Left lung (tissue), 10 donors: ENCODE data around the gene CCDC74B. TPM values are rescaled to one million over a fixed set of nuclear protein-coding genes. Genes with fewer than 3 reads are reported as not detected.
"Not testable (repeated sequence)": the region's sequence is repeated elsewhere in the genome, so short reads cannot be mapped to it uniquely, and the experiment has no call there.

Source experiments
- ATAC-seq: fragments of 200-7000 bp; cut with Tn5 transposase; one replicate; pipeline ENCODE4 v1.9.1; 2020; ENCODE audit warnings: moderate library complexity
- DNase-seq, 4 donors: peaks; one replicate each; pipeline ENCODE4 v3.0.0-alpha.2; 2013 to 2020
- H3K27ac ChIP-seq, 2 donors: fragments of 200-600 bp; sonication (generic) in 1 of 2; one replicate each; pipeline versions ENCODE4 v1.5.0 to v1.8.0; 2020 to 2021
- H3K27me3 ChIP-seq, 2 donors: fragments of 200-600 bp; sonication (generic) in 1 of 2; one replicate each; pipeline versions ENCODE4 v1.5.0 to v1.8.0; 2020 to 2021
- H3K36me3 ChIP-seq, 2 donors: fragments of 200-600 bp; sonication (generic) in 1 of 2; one replicate each; pipeline versions ENCODE4 v1.5.0 to v1.8.0; 2020 to 2021
- H3K4me1 ChIP-seq, 2 donors: fragments of 200-600 bp; one replicate each; pipeline ENCODE4 v1.8.0; 2021
- H3K4me3 ChIP-seq, 2 donors: fragments of 200-600 bp; sonication (generic) in 1 of 2; one replicate each; pipeline versions ENCODE4 v1.5.0 to v1.8.0; 2020 to 2021; ENCODE audit warnings: mild to moderate bottlenecking in 1 of 2
- H3K9me3 ChIP-seq, 2 donors: fragments of 200-600 bp; sonication (generic) in 1 of 2; one replicate each; pipeline versions ENCODE4 v1.5.0 to v1.8.0; 2020 to 2021
- CTCF ChIP-seq, 2 donors: fragments of 200-600 bp; sonication (generic) in 1 of 2; IDR thresholded peaks; one replicate each; pipeline versions ENCODE4 v1.5.0 to v1.8.0; 2021; ENCODE audit warnings: antibody characterized with exemption in 2 of 2
- intact Hi-C, 2 donors: fragments of 100-400 bp; cut with DNase I; formaldehyde crosslinking; loops; one replicate each; pipeline versions ENCODE4 v1.11.2 to v1.14.2; 2022
- polyA plus RNA-seq, 6 donors: library from polyadenylated mRNA; unstranded; fragments of 120-200 nt; gene quantifications; one replicate each; pipeline ENCODE4 v1.2.1, GENCODE V29; 2013; ENCODE audit not compliant: insufficient read length in 6 of 6
- total RNA-seq, 2 donors: library from RNA; stranded (reverse); fragmentation: NEBNext Ultra II Directional; extraction: Animal tissue kit (Norgen Biotek cat#: 25700); gene quantifications; one replicate each; pipeline ENCODE4 v1.2.1, GENCODE V29; 2021
- donor health status: DM: no; HTN: yes; CAD: no.
- donor health status: DM: no; HTN: no; CAD: no.

Gene CCDC74B
- total and polyA plus RNA-seq, 8 donors = 1.1 to 5.0 (median 4.2) TPM

GRCh38 chr2:130165293-130166016 lies 20.5 kb upstream of the CCDC74B start:
- Histone ChIP-seq H3K36me3 (peaks cover 0 to 90% of the 10 kb centered on the region in 2 donors), H3K9me3 (no peaks in the 10 kb centered on the region), H3K4me1 (no peaks in the 10 kb centered on the region), H3K4me3 (no peak overlapping the region), H3K27ac (no peak overlapping the region), H3K27me3 (no peaks in the 10 kb centered on the region)
- ATAC-seq (no peak), DNase-seq (peak in 1 of 4 donors; percentile 51)
- intact Hi-C loops = no loop called here
- no peak for TF ChIP-seq CTCF (IDR thresholded peaks at IDR 0.05)

GRCh38 chr2:130162968-130163367 lies 18.1 kb upstream of the CCDC74B start:
- peak in 1 of 4 donors; percentile 40 for DNase-seq
- intact Hi-C loops = no loop called here
- no peaks in the 10 kb centered on the region for H3K4me1 ChIP-seq

GRCh38 chr2:130162486-130162885 lies 17.6 kb upstream of the CCDC74B start:
- DNase-seq = peak in 1 of 4 donors; percentile 6
- H3K4me3 ChIP-seq, ATAC-seq, intact Hi-C loops, H3K9me3 ChIP-seq, H3K27me3 ChIP-seq, H3K27ac ChIP-seq, H3K4me1 ChIP-seq: not testable (repeated sequence)
- H3K36me3 ChIP-seq = peaks cover 0 to 95% of the 10 kb centered on the region in 2 donors

More at GRCh38 chr2:130162968-130163367, 18.1 kb upstream of the CCDC74B start:
- Histone ChIP-seq H3K36me3 (peaks cover 0 to 95% of the 10 kb centered on the region in 2 donors), H3K27ac (no peak overlapping the region), H3K4me3 (no peak overlapping the region), H3K9me3 (no peaks in the 10 kb centered on the region), H3K27me3 (no peaks in the 10 kb centered on the region)
- no peak for ATAC-seq
- no peak for TF ChIP-seq CTCF (IDR thresholded peaks at IDR 0.05)

DNA sequence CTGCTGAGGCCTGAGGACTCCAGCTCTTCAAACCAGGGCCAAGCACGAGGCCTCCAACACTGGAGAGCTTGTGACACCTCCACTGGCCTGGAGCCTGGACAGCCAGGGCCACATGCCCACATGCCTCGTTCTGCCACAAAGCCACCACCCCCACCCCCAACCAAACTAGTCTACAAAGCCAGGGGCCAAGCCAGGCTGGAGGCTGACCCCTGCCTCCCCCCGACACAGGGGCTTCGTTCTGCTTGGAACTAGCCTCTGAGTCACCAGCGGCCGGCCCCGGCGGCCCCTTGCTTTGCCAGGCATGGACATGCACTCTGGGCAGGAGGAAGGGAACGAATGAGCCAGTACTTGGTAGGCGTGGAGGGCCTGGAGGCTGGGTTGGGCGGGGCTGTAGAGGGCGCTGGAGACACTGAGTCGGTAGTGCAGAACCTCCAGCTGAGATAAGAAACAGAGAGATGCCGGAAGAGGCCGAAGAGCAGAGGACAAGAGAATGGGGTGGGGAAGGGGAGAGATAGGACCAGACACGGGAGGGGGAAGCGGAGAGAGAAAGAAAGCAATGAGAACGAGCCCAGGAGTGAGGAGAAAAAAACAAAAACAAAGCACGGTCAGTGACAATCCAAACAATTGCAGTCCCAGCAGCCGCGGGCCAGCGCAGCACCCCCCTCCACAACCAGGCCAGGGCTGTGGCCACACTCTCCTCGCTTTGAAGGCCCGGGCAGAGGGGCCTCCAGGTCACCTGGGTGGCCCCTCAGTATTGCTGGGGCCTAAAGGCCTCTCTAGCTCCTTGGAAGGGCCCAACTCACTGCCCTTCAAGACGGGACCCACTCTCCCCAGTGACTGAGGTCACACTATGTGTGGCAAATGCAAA lies 16.2 kb upstream of the CCDC74B start:
- H3K4me3 ChIP-seq, H3K4me1 ChIP-seq, ATAC-seq, intact Hi-C loops, H3K27me3 ChIP-seq, H3K27ac ChIP-seq, H3K9me3 ChIP-seq: not testable (repeated sequence)
- DNase-seq = peak in 1 of 4 donors; percentile 67
- peaks cover 0 to 90% of the 10 kb centered on the region in 2 donors for H3K36me3 ChIP-seq

DNA sequence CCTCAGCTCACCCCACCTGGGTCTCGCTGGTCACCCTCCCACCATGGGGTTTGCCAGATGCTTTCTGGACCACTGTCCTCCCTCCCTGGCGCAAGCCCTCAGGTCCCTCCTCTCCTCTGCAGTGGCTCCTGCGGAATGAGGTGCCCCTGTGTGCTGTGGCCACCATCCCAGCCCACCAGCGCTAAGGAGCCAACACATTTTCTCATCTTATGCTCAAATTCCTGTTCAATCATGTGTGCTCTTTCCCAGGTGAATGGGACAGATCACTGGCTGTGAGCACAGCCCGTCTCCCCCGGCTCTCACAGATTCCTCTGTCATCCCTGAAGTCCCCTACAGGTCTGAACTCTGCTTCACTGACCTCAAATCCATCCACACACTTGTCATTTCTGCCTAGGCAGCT lies 15.2 kb upstream of the CCDC74B start:
- H3K27ac ChIP-seq = no peak overlapping the region
- no peaks in the 10 kb centered on the region for H3K27me3 ChIP-seq
- no peak overlapping the region for H3K4me3 ChIP-seq
- no peaks in the 10 kb centered on the region for H3K4me1 ChIP-seq
- peaks cover 0 to 90% of the 10 kb centered on the region in 2 donors for H3K36me3 ChIP-seq
- ATAC-seq = no peak
- intact Hi-C loops = no loop called here
- DNase-seq = peak in 1 of 4 donors; percentile 23
- TF ChIP-seq CTCF (IDR thresholded peaks at IDR 0.05) = no peak
- no peaks in the 10 kb centered on the region for H3K9me3 ChIP-seq

- H3K4me3 ChIP-seq, H3K27me3 ChIP-seq, intact Hi-C loops, H3K9me3 ChIP-seq, ATAC-seq, H3K27ac ChIP-seq, DNase-seq, H3K4me1 ChIP-seq: not testable (repeated sequence)
- H3K36me3 ChIP-seq = peaks cover 0 to 90% of the 10 kb centered on the region in 2 donors
Observed at GRCh38 chr2:130159376-130159775, 14.5 kb upstream of the CCDC74B start.
